ENCODE results near the gene SLC6A15.

- TF ChIP-seq EZH2 (IDR thresholded peaks at IDR 0.05; ENCODE audit: borderline replicate concordance) (no peak), CTCF (IDR thresholded peaks at IDR 0.05; ENCODE audit: poor library complexity) (no peak)
Observed at GRCh38 chr12:84856156-84856900, 56.3 kb downstream of the SLC6A15 start.
